ENCODE measurements around the gene NEK7.

- TF ChIP-seq CTCF (IDR thresholded peaks at IDR 0.05), result no peak
- no peak for TF ChIP-seq ZFX (IDR thresholded peaks at IDR 0.05; ENCODE audit: borderline replicate concordance)
These were observed 201.1 kb downstream of the NEK7 start for GRCh38 chr1:198357937-198358336.
